Hematopoietic multipotent progenitor cell treated with erythropoietin and hydrocortisone succinate and interleukin-3 and kit ligand, for 8 days (in vitro differentiated cells): ENCODE data around the gene ASAP2.
"Not testable (repeated sequence)": the region's sequence is repeated elsewhere in the genome, so short reads cannot be mapped to it uniquely, and the experiment has no call there.

ENCODE experiments used
- DNase-seq: peaks from one replicate; pipeline ENCODE4 v3.0.0-alpha.2; 2015

Gene ASAP2

GRCh38 chr2:9388950-9389911 is 182.6 kb downstream of the ASAP2 start:
- DNase-seq, result no peak

- DNase-seq, result no peak
Observed at GRCh38 chr2:9390151-9390850, 183.7 kb downstream of the ASAP2 start.

DNA sequence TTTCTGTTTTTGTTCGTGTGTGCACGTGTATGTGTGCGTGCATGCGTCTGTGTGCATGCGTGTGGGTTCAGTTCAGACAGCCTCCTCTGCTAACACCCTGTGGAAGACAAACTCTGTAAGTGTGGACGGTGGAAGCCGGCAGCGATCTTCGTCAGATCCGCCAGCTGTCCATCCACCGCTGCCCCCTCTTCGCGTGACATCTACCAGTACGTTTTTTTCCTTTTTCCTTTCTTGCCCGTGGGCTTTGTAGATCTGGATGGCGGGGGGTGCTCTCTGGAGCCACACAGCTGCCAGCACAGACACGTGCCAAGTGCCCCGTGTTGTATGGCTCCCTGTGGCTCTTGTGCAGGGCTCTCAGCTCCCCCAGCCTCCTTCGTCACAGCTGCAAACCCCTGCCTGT is 184.4 kb downstream of the ASAP2 start:
- DNase-seq, result no peak

GRCh38 chr2:9391961-9392720 is 185.5 kb downstream of the ASAP2 start:
- DNase-seq, result no peak

GRCh38 chr2:9392898-9393765 is 186.5 kb downstream of the ASAP2 start:
- DNase-seq, result no peak

DNA sequence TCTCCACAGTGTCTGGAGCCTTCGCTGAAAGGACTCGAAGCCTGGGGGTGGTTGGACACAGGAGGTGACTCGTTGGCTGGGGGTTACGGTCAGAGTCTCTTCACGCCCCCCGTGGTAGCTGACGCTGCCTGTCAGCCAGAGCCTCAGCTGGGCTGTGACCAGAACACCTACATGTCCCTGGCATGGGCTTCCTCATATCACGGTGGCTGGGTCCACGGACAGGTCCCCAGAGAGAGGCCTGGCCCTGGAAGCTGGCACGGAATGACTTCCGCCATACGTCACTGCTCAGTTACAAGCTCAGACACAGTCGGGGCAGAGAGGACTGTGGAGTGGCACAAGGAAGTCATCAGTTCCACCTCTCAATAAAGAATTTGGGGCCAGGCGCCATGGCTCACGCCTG is 188.2 kb downstream of the ASAP2 start:
- no peak for DNase-seq

DNA sequence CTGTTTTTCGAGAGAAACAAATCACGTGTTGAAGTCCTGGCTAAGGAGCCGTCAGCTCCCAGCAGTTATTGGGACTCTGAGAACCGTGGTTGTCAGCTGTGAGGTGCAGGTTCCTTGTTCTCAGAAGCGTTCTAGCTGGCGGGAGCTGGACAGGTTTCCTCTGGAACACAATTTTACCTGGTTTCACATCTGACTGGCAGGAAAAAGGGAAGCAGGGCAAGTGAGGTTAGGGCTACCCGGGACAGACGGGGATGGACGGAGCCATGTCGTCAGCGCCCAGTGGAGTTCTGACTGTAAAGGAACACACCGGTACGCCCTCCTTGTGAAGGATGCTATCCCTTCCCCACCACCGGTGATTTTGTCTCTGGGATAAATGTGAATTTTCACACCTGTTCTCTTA is 190.6 kb downstream of the ASAP2 start:
- no peak for DNase-seq

DNA sequence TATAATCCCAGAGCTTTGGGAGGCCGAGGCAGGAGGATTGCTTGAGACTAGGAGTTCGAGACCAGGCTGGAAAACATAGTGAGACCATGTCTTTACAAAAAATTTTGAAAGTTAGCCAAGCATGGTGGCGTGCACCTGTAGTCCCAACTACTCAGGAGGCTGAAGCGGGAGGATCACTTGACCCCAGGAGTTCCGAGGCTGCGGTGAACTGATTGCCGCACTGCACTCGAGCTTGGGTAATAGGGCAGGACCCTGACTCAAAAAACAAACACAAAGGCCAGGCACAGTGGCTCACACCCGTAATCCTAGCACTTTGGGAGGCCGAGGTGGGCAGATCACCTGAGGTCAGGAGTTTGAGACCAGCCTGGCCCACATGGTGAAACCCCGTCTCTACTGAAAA is 191.6 kb downstream of the ASAP2 start:
- not testable (repeated sequence) for DNase-seq

DNA sequence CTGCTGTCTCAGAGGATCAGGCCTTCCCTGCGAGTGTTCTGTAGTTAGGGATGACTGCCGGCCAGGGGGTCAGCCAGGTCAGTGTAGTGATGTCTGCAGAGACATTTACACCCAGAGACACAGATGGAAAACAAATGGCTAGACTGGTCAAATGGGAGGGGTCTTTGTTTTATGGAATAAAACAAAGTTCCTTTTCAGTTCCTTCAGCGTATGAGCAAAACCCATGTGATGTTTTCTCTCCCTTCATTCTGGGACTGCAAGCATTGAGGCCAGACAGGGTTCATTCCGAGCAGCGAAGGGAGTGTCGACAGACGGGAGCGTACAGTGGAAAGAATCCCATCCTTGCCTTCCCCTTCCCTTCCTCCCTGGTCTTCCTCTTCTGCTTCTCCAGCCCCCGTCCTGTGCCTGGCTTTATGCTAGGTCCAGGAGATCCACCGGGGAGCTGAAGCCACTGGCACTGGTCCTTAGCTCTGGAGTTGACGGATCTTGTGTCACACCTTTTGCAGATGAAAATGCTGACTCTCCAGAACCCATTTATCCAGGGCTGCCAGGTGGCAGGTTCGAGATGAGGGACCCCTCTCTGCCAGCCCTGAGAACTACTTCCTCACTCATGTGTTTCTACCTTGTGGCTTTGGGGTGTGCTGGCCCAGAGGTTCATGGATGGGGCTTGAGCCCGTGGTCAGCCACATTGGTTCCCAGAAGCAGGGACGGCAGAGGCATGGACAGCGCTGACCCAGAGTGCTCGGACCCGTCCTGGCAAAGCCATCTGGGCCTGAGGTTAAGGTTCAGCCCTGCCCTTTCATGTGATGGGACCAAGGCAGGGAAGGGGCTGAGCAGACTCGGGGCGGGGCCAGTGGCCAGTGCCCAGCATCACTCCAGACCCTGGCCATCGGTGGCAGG is 192.5 kb downstream of the ASAP2 start:
- DNase-seq, result no peak

- DNase-seq, result no peak
Observed at GRCh38 chr2:9400268-9401058, 193.9 kb downstream of the ASAP2 start.

DNA sequence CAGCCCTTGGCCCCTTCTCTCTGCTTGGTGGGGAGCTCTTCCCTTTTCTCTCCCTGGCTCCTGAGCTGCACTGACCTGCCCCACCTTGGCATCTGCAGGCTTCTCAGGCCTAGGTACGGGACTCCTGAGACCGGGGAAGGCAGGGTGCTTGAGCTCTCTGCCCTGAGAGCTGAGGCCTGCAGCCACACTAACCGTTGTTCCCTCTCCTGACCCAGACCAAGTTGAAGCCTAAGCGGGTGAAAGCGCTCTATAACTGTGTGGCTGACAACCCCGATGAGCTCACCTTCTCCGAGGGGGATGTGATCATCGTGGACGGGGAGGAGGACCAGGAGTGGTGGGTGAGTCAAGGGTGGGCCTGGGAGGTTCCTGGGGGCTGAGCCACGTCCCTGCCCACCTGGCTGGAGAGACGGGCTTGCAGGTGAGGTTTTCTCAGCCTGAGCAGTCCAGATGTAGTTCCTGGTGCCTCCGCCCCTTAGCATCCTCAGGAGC is 194.5 kb downstream of the ASAP2 start:
- no peak for DNase-seq

- no peak for DNase-seq
Observed at GRCh38 chr2:9401646-9402371, 195.2 kb downstream of the ASAP2 start.

GRCh38 chr2:9403924-9404323 is 197.3 kb downstream of the ASAP2 start:
- DNase-seq, result no peak

DNA sequence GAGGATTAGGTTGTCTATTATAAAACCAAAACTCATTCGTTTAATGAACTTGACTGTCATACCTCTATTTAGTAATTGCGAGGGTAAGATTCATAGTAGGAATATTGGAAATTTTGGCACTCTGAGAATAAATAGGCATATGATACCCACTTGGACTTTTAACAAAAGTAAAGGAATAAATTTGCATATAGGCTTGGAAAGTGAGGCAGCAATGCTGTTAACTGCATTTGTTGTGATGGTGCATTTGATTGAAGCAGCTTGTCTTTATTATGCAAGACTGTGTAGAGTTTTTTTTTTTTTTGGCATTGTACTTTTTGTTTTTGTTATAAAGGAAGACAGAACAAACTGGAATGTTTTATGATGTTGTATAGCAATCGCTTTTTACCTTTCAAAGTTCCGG is 197.8 kb downstream of the ASAP2 start:
- DNase-seq, result no peak

- no peak for DNase-seq
Observed at GRCh38 chr2:9405636-9406035, 199.0 kb downstream of the ASAP2 start.

GRCh38 chr2:9406529-9407362 is 200.1 kb downstream of the ASAP2 start:
- DNase-seq, result no peak

DNA sequence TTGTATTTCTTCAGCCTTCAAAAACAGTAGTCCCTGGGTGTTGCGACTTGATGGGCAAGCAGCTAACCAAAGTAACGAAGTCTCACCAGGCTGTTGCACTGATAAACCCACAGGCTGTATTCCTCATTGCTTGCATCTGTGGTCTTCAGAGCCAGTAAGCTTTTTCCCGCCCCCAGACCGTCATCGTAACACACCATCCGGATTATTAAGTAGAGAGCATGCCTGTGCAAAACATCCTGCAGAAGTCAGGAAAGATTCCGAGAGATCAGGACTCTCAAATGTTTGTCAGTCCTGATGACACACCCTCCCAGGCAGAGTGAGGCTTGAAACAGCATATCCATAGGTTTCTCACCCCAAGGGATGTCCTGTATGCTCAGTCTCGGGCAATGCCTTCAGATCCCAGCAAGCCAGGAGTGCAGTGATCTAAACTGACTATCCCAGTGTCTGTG is 200.8 kb downstream of the ASAP2 start:
- no peak for DNase-seq

DNA sequence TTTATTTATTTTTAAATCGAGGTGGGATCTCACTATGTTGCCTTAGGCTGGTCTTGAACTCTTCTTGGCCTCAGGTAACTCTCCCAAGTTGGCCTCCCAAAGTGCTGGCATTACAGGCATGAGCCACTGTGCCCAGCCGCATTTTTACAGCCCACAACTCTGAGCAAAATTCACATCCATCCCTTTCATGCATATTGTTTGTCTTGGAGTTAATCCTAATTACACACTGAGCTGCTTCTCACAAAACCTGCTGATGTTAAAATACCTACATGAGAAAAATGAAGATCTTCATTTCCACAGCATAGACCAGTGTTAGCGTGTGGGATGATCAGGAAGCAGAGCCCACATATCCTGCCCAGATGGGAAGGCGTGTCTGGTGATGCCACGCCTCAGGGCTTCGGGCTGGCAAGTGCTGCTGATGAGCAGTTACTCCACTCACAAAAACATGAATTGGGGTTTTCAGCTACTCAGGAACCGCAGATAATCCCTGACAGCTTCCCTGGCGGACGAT is 202.1 kb downstream of the ASAP2 start:
- DNase-seq, result no peak
